AG09309 (cell line): ENCODE results near the gene PTPRO.

Experiments
- DNase-seq: peaks from one replicate; pipeline ENCODE4 v3.0.0-alpha.2; 2010; ENCODE audit warnings: low read depth
- H3K4me3 ChIP-seq: 2 replicates; pipeline ENCODE4 v1.5.1; 2011; ENCODE audit warnings: mild to moderate bottlenecking, low read depth, low read length, moderate library complexity; ENCODE audit not compliant: control insufficient read depth
- TF ChIP-seq, protein P1 (sequence below): IDR thresholded peaks from 2 replicates; pipeline ENCODE4 v1.5.1; 2011; ENCODE audit warnings: mild to moderate bottlenecking, low read depth, low read length, inconsistent platforms; ENCODE audit not compliant: insufficient read depth, control insufficient read depth; ENCODE audit errors: missing control alignments

Gene PTPRO

GRCh38 chr12:15494329-15495046 is 172.2 kb downstream of the PTPRO start:
- H3K4me3 ChIP-seq = no peak overlapping the region
- TF ChIP-seq, protein P1, sequence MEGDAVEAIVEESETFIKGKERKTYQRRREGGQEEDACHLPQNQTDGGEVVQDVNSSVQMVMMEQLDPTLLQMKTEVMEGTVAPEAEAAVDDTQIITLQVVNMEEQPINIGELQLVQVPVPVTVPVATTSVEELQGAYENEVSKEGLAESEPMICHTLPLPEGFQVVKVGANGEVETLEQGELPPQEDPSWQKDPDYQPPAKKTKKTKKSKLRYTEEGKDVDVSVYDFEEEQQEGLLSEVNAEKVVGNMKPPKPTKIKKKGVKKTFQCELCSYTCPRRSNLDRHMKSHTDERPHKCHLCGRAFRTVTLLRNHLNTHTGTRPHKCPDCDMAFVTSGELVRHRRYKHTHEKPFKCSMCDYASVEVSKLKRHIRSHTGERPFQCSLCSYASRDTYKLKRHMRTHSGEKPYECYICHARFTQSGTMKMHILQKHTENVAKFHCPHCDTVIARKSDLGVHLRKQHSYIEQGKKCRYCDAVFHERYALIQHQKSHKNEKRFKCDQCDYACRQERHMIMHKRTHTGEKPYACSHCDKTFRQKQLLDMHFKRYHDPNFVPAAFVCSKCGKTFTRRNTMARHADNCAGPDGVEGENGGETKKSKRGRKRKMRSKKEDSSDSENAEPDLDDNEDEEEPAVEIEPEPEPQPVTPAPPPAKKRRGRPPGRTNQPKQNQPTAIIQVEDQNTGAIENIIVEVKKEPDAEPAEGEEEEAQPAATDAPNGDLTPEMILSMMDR = no peak
- no peak for DNase-seq

GRCh38 chr12:15495746-15496145 is 173.4 kb downstream of the PTPRO start:
- TF ChIP-seq, protein P1 = no peak
- no peak overlapping the region for H3K4me3 ChIP-seq
- no peak for DNase-seq

DNA sequence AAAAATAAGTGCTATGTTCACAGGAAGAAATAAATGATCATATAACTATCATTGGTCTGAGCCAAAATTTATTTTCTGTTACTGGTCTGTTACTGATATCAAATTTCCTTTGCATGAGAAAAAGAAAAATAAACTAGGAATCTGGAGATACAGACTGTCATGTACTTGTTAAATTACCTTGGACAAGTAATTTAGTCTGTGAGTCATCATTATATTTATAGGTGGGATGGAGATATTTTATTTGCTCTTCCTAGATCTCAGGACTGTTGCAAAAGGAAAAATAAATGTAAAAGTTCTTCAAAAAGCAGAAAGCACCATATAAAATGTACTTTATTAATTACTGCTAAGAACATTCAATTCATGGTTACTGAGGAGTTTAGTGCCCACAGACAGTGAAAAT is 174.4 kb downstream of the PTPRO start:
- no peak overlapping the region for H3K4me3 ChIP-seq
- TF ChIP-seq, protein P1 = no peak
- DNase-seq = no peak

DNA sequence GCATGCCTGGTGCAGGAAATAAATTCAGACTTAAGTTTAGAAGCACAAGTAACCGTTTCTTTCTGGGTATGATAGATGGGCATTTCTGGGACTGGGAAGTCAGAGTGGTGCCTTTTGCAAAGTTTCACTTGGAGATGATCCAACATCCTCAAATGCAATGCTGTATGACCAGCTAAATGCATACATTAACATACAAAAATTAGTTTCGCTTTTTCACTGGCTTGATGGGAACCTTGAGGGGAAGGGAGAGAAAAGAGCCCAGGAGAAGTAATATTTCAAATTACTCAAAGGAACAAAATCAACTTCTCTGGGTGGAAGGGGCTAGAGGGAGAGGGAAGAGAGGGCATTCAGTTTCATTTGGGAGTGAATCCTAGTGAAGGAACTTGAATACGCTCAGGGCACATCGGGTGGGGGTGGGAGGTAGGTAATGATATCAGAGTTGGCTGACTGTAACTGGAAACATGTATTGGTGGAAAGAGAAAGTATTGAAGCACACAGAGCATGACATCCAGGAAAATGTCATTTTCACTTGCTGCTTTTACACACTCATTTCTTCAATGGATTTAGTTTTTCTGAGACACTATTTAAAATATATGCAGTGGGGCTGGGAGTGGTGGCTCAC is 175.5 kb downstream of the PTPRO start:
- TF ChIP-seq, protein P1 = no peak
- H3K4me3 ChIP-seq = no peak overlapping the region
- DNase-seq = no peak

- no peak for DNase-seq
- no peak overlapping the region for H3K4me3 ChIP-seq
- TF ChIP-seq, protein P1 = no peak
Measured at GRCh38 chr12:15502211-15502610, 179.9 kb downstream of the PTPRO start.

DNA sequence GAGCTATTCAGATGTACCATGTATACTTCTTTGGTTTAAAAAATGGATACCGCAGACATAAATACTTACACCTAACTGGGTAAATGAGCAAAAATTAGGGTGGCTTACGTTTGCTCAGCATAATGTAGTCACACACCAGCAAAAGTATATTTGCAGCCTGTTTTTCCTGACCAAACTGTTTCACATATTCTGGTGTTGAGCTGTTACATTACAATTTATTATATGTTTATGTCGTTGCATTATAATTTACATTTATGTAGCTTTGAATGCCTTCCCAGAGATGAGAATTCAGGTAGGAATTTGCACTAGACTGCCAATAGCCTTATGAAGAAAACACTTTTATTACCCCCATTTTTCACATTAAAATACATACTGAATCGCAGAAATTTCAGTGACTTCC is 183.3 kb downstream of the PTPRO start:
- DNase-seq = no peak
- TF ChIP-seq, protein P1 = no peak
- no peak overlapping the region for H3K4me3 ChIP-seq
